Mammary epithelial cell (primary cell): Measurements from ENCODE around the gene EPB41L2.

Source experiments
- EZH2 ChIP-seq: IDR thresholded peaks from 2 replicates; pipeline ENCODE4 v1.6.1; 2012; ENCODE audit warnings: low read length, inconsistent platforms, borderline replicate concordance
- TF ChIP-seq, protein P1 (sequence below), 2 donors: IDR thresholded peaks in 1 of 2; conservative IDR thresholded peaks in 1 of 2; 2 replicates each; pipeline ENCODE4 v1.5.1; 2011 to 2012; ENCODE audit warnings: inconsistent platforms in 2 of 2, low read length in 2 of 2, mild to moderate bottlenecking in 2 of 2, control low read depth in 1 of 2, low read depth in 1 of 2; ENCODE audit not compliant: insufficient read depth in 1 of 2; ENCODE audit errors: extremely low read depth in 1 of 2

GRCh38 chr6:131053546-131054240 is 9.4 kb downstream of the EPB41L2 start:
- TF ChIP-seq, protein P1, sequence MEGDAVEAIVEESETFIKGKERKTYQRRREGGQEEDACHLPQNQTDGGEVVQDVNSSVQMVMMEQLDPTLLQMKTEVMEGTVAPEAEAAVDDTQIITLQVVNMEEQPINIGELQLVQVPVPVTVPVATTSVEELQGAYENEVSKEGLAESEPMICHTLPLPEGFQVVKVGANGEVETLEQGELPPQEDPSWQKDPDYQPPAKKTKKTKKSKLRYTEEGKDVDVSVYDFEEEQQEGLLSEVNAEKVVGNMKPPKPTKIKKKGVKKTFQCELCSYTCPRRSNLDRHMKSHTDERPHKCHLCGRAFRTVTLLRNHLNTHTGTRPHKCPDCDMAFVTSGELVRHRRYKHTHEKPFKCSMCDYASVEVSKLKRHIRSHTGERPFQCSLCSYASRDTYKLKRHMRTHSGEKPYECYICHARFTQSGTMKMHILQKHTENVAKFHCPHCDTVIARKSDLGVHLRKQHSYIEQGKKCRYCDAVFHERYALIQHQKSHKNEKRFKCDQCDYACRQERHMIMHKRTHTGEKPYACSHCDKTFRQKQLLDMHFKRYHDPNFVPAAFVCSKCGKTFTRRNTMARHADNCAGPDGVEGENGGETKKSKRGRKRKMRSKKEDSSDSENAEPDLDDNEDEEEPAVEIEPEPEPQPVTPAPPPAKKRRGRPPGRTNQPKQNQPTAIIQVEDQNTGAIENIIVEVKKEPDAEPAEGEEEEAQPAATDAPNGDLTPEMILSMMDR (conservative IDR thresholded peaks at IDR 0.05 in 1 of 2, IDR thresholded peaks at IDR 0.05 in 1 of 2; ENCODE audit: extremely low read depth in 1 of 2, insufficient read depth in 1 of 2, low read depth in 1 of 2, low read length in 2 of 2): no peak
- TF ChIP-seq EZH2: no peak
